ENCODE results near the gene THRB.

- TF ChIP-seq CTCF (IDR thresholded peaks at IDR 0.05) (no peak), CHD4 (IDR thresholded peaks at IDR 0.05; ENCODE audit: borderline replicate concordance) (no peak)
These were observed 92.9 kb downstream of the THRB start for GRCh38 chr3:24401811-24402185.
